ENCODE measurements around the gene RAN.
A peak's percentile ranks its signal among the peaks of the same experiment; 100 is the strongest.
"Not testable (repeated sequence)": the region's sequence is repeated elsewhere in the genome, so short reads cannot be mapped to it uniquely, and the experiment has no call there.

Gene RAN

GRCh38 chr12:130849561-130850417, 22.1 kb upstream of the RAN start:
- DNase-seq (ENCODE audit: low read depth, low spot score): no peak

DNA sequence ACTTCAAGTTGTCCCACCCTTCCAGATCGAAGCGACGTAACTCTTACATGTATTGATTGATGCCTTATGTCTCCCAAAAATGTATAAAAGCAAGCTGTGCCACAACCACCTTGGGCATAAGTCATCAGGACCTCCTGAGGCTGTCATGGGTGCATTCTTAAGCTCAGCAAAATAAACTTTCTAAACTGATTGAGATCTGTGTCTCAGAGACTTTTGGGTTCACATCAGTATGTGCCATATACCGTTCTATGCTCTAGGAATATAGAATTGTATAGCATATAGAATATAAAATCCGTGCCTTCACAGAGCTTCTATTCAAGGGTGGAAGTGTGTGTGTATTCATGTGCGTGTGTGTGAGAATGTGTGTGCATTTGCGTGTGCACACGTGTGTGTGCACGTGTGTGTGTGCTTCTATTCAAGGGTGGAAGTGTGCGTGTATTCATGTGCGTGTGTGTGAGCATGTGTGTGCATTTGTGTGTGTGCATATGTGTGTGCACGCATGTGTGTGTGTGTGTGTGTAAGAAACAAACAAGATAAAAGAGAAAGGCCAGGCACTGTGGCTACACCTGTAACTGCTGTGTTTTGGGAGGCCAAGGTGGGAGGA, 21.3 kb upstream of the RAN start:
- no peak for DNase-seq (ENCODE audit: low read depth, low spot score)

GRCh38 chr12:130856088-130856487, 15.8 kb upstream of the RAN start:
- no peak for DNase-seq (ENCODE audit: low read depth, low spot score)

- no peak for DNase-seq (ENCODE audit: low read depth, low spot score)
Measured at GRCh38 chr12:130858084-130858483, 13.8 kb upstream of the RAN start.

- no peak for DNase-seq (ENCODE audit: low read depth, low spot score)
Measured at GRCh38 chr12:130859161-130859560, 12.7 kb upstream of the RAN start.

DNA sequence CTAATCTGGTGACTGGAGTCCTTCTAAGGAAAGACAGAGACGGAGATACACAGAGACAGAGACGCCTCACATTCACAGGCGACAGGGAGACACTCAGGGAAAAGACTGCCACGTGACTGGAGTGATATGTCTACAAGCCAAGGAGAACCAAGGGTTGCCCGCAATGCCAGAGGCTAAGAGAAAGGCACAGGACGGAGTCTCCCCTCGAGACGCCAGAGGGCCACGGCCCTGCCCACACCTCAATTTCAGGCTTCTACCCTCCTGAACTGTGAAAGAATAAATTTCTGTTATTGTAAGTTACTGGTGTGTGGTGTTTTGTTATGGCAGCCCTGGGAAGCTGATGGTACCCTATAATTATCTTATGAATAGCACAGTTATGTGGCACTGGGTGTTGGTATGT, 11.6 kb upstream of the RAN start:
- no peak for DNase-seq (ENCODE audit: low read depth, low spot score)

GRCh38 chr12:130862161-130862560, 9.7 kb upstream of the RAN start:
- no peak for DNase-seq (ENCODE audit: low read depth, low spot score)

- DNase-seq (ENCODE audit: low read depth, low spot score): not testable (repeated sequence)
Measured at GRCh38 chr12:130862771-130863170, 9.1 kb upstream of the RAN start.

- DNase-seq (ENCODE audit: low read depth, low spot score): no peak
Measured at GRCh38 chr12:130863298-130863697, 8.6 kb upstream of the RAN start.

DNA sequence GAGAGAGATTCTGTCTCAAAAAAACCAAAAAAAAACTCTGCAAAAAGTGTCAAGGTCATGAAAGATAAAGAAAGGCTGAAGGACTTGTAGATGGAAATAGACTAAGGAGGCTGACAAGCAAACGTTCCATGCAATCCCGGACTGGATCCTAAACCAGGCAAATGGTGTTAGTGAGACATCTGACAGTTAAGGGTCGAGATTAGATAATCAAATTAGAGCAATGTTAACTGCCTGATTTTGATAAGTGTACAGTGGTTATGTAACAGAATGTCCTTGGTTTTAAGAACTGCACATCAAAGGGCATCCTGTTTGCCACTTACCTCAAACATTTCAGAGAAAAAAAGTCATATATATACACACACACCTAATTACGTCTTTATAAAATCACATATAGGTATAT, 3.5 kb upstream of the RAN start:
- DNase-seq (ENCODE audit: low read depth, low spot score): no peak

DNA sequence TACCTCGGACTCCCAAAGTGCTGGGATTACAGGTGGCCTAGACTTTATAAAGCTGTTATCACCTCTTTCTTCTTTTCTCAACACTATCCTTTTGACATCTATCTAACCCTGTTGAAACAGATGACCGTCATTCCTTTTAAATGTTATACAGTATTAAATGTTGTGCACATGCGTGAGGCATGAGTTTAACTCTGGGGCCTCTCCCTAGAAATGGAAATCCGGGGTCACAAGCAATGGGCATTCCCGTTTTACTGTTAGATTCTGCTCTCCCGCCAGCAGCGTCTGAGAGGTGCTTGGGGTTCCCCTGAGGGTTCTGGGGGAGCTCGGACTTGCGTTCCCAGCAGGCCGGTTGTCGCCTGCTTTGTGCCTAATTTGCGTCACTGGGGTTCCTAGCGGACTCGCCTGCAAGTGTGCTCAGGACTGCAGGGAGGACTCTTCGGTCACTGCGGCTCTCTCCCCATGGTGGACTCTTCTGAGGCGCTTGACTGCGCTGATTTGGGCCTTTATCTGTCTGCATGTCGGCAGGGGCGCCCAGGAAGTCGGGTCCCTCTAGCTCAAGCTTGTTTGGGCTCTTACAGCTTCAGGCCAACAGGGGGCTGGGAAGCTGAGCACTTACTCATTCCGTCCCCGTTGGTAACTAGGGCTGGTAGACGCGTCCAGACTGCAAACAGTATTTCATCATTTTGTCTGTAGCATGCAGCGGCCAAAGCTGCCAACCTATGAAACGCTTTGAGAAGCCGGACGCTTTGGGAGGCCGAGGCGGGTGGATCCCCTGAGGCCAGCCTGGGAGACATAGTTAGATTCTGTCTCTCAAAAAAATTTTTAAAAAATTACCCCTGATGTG, 1.2 kb upstream of the RAN start:
- DNase-seq (ENCODE audit: low read depth, low spot score): peak; percentile 65

- DNase-seq (ENCODE audit: low read depth, low spot score): no peak
Measured at GRCh38 chr12:130872179-130873096, 572 bp downstream of the RAN start.

DNA sequence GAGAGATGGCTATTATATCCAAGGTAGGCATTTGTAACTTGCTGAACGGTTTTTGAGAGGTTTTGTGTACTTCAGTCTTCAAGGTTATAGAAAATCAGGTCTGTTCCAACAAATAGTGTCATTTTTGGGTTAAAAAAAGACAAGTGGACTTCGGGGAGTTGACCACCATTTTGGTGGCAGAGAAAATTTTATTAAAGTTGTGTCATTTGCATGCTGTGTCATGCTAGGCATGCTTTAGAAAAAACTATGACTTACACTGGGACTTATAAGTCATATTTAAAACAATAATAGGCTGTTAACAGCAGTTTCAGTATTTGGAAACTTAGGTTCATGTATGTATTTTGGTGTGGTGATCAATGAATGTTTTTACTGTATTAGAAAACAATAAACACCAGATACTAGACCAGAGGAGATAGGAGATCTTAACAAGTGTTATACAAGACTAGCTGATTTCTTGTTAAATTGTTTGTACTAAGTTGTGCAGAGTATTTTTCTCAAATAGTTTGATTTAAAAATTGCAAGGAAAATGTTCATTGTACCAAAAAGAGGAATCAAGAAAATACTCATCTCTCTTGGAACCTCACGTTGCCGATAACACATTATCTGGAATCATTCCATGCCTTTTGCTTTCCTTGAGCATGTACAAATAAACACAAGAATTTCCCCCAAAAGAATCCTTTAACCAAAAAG, 1.4 kb downstream of the RAN start:
- DNase-seq (ENCODE audit: low read depth, low spot score): no peak

- no peak for DNase-seq (ENCODE audit: low read depth, low spot score)
Measured at GRCh38 chr12:130873825-130874224, 2.0 kb downstream of the RAN start.

DNA sequence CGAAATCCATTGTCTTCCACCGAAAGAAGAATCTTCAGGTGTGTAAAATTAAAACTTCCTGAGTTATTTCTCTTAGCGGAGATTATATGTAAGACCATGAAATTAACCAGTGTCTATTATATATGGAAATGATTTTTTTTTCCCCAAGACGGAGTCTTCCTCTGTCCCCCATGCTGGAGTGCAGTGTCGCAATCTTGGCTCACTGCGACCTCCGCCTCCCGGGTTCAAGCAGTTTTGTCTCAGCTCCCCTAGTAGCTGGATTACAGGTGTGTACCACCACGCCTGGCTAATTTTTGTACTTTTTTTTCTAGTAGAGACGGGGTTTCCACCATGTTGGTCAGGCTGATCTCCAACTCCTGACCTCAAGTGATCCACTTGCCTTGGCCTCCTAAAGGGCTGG, 2.8 kb downstream of the RAN start:
- DNase-seq (ENCODE audit: low read depth, low spot score): no peak

GRCh38 chr12:130875193-130875592, 3.3 kb downstream of the RAN start:
- DNase-seq (ENCODE audit: low read depth, low spot score): no peak

GRCh38 chr12:130875708-130876107, 3.8 kb downstream of the RAN start:
- DNase-seq (ENCODE audit: low read depth, low spot score): not testable (repeated sequence)

GRCh38 chr12:130876297-130876696, 4.4 kb downstream of the RAN start:
- DNase-seq (ENCODE audit: low read depth, low spot score): no peak

- DNase-seq (ENCODE audit: low read depth, low spot score): no peak
Measured at GRCh38 chr12:130876758-130877157, 4.9 kb downstream of the RAN start.

GRCh38 chr12:130877333-130877732, 5.5 kb downstream of the RAN start:
- DNase-seq (ENCODE audit: low read depth, low spot score): no peak
